ENCODE measurements around the gene ACTRT2. TPM values are rescaled to one million over a fixed set of nuclear protein-coding genes. Genes with fewer than 3 reads are reported as not detected.
A peak's percentile ranks its signal among the peaks of the same experiment; 100 is the strongest.

Gene ACTRT2
- total RNA-seq, 4 donors from 2014 or later: not detected

DNA sequence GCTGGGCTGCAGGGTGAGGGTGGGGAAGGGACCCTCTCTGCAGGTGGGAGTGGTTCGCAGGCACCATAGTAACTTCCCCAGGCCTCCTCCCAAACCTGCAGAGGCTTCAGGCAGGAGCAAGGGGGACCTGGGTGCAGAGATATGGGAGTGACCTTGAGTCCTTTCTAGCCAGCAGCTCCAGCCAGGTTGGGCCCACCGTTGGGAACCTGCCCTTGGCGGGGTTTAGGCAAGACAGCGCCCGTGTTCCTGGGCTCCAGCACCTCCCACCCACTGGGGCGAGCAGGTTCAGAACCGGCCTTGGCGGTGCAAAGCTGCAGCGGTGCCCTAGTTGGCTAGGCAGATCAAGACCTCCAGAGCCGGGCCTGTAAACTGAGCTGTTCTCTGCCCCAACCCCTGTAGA, 45.6 kb downstream of the ACTRT2 start:
- DNase-seq (ENCODE audit: extremely low spot score): no peak
- Histone ChIP-seq H3K27me3 (peaks cover 11 to 94% (median 68%) of the 10 kb centered on the region in 4 donors), H3K4me3 (peak overlapping the region in 2 of 4 donors; percentile 7 to 90), H3K4me1 (peaks cover 30 to 69% (median 59%) of the 10 kb centered on the region in 4 donors), H3K36me3 (no peaks in the 10 kb centered on the region), H3K27ac (replicated peaks in 1 of 4) (no peak overlapping the region), H3K9me3 (no peaks in the 10 kb centered on the region)
- 100% methylated on average over 2 of the region's 10 CpGs for WGBS
- TF ChIP-seq, protein P1, sequence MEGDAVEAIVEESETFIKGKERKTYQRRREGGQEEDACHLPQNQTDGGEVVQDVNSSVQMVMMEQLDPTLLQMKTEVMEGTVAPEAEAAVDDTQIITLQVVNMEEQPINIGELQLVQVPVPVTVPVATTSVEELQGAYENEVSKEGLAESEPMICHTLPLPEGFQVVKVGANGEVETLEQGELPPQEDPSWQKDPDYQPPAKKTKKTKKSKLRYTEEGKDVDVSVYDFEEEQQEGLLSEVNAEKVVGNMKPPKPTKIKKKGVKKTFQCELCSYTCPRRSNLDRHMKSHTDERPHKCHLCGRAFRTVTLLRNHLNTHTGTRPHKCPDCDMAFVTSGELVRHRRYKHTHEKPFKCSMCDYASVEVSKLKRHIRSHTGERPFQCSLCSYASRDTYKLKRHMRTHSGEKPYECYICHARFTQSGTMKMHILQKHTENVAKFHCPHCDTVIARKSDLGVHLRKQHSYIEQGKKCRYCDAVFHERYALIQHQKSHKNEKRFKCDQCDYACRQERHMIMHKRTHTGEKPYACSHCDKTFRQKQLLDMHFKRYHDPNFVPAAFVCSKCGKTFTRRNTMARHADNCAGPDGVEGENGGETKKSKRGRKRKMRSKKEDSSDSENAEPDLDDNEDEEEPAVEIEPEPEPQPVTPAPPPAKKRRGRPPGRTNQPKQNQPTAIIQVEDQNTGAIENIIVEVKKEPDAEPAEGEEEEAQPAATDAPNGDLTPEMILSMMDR (IDR thresholded peaks at IDR 0.05): no peak
- TF ChIP-seq POLR2A (IDR thresholded peaks at IDR 0.05; ENCODE audit: low read depth) (no peak), POLR2AphosphoS5 (IDR thresholded peaks at IDR 0.05) (no peak), EP300 (IDR thresholded peaks at IDR 0.05) (no peak)
- intact Hi-C loops (cut with DNase I): loop anchor here (5.0 kb wide), 1 partner anchor 355 kb away; no protein-coding TSS in a partner anchor

DNA sequence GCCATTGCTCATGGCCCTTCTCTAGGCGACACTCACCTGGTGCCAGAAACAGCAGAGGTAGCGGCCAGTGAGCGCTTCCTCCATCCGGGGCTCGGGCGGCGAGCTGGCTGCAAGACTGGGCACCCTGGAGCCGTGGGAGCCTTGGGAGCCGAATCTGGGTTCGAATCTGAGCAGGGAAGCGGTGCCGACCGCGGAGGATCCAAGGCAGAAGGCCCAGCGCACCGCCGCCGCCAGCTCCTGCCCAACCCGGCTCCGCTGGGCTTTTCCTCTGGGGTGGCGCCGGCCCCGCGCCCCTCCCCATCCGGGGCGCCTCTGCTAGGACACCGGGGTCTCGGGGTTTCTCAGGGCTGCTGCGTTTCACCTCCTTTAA, 46.0 kb downstream of the ACTRT2 start:
- H3K27me3 ChIP-seq: peaks cover 11 to 94% (median 69%) of the 10 kb centered on the region in 4 donors
- H3K9me3 ChIP-seq: no peaks in the 10 kb centered on the region
- no peak for DNase-seq (ENCODE audit: extremely low spot score)
- intact Hi-C loops (cut with DNase I): loop anchor here (5.0 kb wide), 1 partner anchor 355 kb away; no protein-coding TSS in a partner anchor
- peak overlapping the region; percentile 77 to 91 (median 87) for H3K4me3 ChIP-seq
- TF ChIP-seq POLR2A (IDR thresholded peaks at IDR 0.05; ENCODE audit: low read depth) (no peak), EP300 (IDR thresholded peaks at IDR 0.05) (no peak), POLR2AphosphoS5 (IDR thresholded peaks at IDR 0.05) (no peak)
- TF ChIP-seq, protein P1 (IDR thresholded peaks at IDR 0.05): no peak
- no peaks in the 10 kb centered on the region for H3K36me3 ChIP-seq
- H3K4me1 ChIP-seq: peaks cover 30 to 69% (median 60%) of the 10 kb centered on the region in 4 donors
- H3K27ac ChIP-seq (replicated peaks in 1 of 4): no peak overlapping the region
- 0% methylated on average over 3 of the region's 29 CpGs for WGBS

DNA sequence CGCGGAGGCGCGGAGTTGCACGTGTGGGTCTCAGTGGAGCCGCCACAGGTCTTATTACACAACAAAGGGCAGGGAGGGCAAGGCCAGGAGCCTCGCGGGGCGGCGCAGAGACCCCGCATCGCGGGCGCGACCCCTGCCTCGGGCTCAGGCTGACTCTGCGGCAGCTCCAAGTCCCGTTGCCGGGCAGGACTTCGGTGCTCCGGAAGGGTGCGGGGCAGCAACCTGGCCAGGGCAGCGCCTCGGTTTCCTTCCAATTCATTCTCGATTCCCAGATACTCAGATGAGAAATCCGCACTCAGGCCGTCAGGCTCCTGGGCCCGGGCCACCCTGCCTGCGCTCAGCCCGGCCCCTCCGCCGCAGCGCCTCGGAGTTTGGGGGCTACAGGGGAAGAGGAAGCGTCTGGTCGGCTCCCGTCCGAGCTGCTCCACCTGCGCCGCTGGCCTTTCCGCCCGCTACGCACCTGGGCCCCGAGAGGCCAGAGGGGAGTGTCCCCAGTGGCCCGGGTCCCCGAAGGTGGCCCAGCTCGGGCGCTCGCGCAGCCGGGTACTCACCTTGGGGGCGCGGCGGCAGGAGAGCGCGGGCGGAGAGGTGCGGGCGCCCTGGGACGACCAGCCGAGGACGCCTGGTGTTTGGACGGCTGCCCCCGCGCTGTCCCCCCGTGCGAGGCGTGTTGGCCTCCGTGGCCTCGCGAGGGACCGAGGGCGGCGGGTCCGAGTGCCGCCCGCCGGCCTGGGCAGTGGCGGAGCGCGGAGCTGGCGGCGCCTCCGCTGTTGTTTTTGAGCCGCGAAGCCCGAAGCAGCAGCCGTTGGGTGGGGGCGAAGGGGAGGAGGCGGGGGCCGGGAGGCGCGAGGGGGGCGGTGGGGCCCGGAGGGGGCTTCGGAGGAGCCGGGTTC, 46.6 kb downstream of the ACTRT2 start:
- Histone ChIP-seq H3K9me3 (no peaks in the 10 kb centered on the region), H3K4me3 (peak overlapping the region; percentile 77 to 91 (median 87)), H3K27ac (replicated peaks in 1 of 4) (peak overlapping the region; percentile 38 to 66 (median 57)), H3K27me3 (peaks cover 5 to 94% (median 69%) of the 10 kb centered on the region in 4 donors), H3K4me1 (peaks cover 28 to 68% (median 60%) of the 10 kb centered on the region in 4 donors), H3K36me3 (no peaks in the 10 kb centered on the region)
- TF ChIP-seq POLR2A (IDR thresholded peaks at IDR 0.05; ENCODE audit: low read depth) (no peak), EP300 (IDR thresholded peaks at IDR 0.05) (no peak), POLR2AphosphoS5 (IDR thresholded peaks at IDR 0.05) (no peak)
- TF ChIP-seq, protein P1 (IDR thresholded peaks at IDR 0.05): no peak
- intact Hi-C loops (cut with DNase I): loop anchor here (5.0 kb wide), 1 partner anchor 354 kb away; no protein-coding TSS in a partner anchor
- 3% methylated on average over 14 of the region's 97 CpGs for WGBS
- DNase-seq (ENCODE audit: extremely low spot score): no peak

DNA sequence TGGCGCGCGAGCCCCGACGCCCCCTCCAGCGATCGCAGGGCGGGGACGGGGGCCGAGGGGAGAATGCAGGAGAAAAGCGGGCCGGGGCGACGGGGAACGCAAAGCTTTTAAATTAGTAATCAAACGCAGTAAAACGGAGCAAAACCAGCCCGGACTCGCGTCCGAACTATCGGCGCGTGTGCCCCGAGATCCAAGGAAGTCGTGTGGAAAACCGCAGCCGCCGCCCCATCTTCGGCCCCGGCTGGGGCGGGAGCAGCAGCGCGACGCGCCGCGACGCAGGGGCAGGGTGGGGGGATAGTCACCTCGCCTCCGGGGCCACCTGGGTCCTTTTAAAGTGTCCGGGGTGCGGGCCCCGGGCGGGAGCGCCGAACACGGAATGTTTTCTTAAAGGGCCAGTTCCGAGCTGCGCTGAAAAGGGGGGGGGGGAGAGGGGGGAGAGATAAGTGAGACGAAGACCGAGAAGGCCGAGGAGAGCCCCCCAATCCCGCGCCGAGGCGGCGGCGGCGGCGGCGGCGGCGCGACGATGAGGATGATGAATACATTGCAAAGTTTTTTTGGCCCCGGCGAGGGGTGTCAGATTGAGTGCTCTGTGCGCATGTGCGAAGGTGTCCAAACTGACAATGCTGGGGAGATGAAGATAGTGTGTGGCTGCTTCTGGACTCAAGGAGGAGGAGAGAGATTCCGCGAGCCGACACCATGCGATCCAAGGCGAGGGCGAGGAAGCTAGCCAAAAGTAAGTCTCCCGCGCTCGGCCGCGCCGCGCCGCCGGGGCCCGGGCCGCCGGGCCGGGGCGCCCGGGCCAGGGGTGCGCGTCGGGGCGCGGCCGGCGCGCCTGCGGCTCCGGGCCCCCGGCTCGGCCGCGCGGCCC, 47.5 kb downstream of the ACTRT2 start, which contains the start of gene PRDM16:
Gene PRDM16, plus strand, starts transcription at position 640 of the 868 bp plus-strand sequence. Its CDS starts 57 bp downstream, at position 697.
- 2% methylated on average over 36 of the region's 106 CpGs for WGBS
- intact Hi-C loops (cut with DNase I): loop anchor here (5.0 kb wide), 1 partner anchor 354 kb away; no protein-coding TSS in a partner anchor
- TF ChIP-seq POLR2A (IDR thresholded peaks at IDR 0.05; ENCODE audit: low read depth): no peak
- no peak for TF ChIP-seq POLR2AphosphoS5 (IDR thresholded peaks at IDR 0.05)
- TF ChIP-seq EP300 (IDR thresholded peaks at IDR 0.05): no peak
- TF ChIP-seq, protein P1 (IDR thresholded peaks at IDR 0.05): no peak
- Histone ChIP-seq H3K27me3 (peaks cover 0 to 94% (median 68%) of the 10 kb centered on the region in 4 donors), H3K27ac (replicated peaks in 1 of 4) (peak within 1 kb of the TSS; percentile 74 to 82 (median 80)), H3K4me3 (peak within 1 kb of the TSS; percentile 77 to 91 (median 87)), H3K9me3 (no peaks in the 10 kb centered on the region), H3K36me3 (no peaks in the 10 kb centered on the region), H3K4me1 (peaks cover 21 to 68% (median 59%) of the 10 kb centered on the region in 4 donors)
- no peak for DNase-seq (ENCODE audit: extremely low spot score)

All from esophagus muscularis mucosa (tissue), 4 donors.